Measurements from ENCODE around the gene COLGALT1.

GRCh38 chr19:17527326-17527725 is 28.1 kb upstream of the COLGALT1 start:
- TF ChIP-seq CTCF (IDR thresholded peaks at IDR 0.05) = no peak
- TF ChIP-seq EP300 (IDR thresholded peaks at IDR 0.05) = no peak
